Measurements from ENCODE around the gene MBLAC1. TPM values are rescaled to one million over a fixed set of nuclear protein-coding genes. Genes with fewer than 3 reads are reported as not detected.
A peak's percentile ranks its signal among the peaks of the same experiment; 100 is the strongest.

Gene MBLAC1
- total and polyA plus RNA-seq, 9 of the 15 experiments (the other 6 are each of a cell fraction or from before 2014, with no cell fraction given), result 0.03 to 3.1 (median 0.52) TPM

DNA sequence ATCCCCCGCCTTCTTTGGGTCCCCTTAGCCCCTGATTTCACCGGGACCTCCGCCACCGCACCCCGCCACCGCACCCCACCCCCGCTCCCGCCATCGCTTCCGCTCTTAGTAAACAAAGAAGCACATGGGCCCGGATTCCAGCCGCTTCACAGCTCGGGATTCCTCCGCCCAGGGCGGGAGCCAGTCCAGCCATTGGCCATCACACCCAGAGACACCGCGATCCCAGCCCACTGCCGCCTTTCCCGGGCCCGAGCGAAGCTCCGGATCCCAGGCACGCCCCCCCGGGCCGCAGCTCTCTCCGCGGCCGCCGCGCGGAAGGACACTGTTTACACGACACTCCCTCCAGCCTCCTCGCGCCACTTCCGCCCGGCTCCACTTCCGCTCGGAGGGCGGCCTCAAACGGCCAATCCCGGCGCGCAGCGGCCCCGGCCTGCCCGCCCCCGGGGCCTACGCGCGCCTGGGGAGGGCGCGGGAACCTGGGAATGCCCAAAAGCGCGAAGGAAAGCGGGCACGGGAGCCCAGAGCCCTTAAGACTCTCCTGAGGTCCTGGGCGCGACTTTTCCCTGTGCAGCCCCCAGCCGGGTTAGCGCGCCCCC, 26.2 kb upstream of the MBLAC1 start (continued):
- TF ChIP-seq CHD1 (IDR thresholded peaks at IDR 0.05; ENCODE audit: low read length), result no peak
- no peak for TF ChIP-seq SUPT5H (IDR thresholded peaks at IDR 0.05)
- TF ChIP-seq FOXP1 (CRISPR knock-in tag; IDR thresholded peaks at IDR 0.05), result no peak; the same call in 1 of the 2 replicates
- no peak for TF ChIP-seq IRF2 (CRISPR knock-in tag; IDR thresholded peaks at IDR 0.05)
- TF ChIP-seq MECOM (CRISPR knock-in tag; IDR thresholded peaks at IDR 0.05), result no peak
- TF ChIP-seq KAT8 (IDR thresholded peaks at IDR 0.05; ENCODE audit: low read depth), result no peak; the same call in 1 of the 2 replicates
- TF ChIP-seq RBM25 (IDR thresholded peaks at IDR 0.05; ENCODE audit: low read depth, low read length, severe bottlenecking), result peak; percentile 97
- TF ChIP-seq WHSC1 (IDR thresholded peaks at IDR 0.05; ENCODE audit: low read length), result no peak
- TF ChIP-seq, protein P1, sequence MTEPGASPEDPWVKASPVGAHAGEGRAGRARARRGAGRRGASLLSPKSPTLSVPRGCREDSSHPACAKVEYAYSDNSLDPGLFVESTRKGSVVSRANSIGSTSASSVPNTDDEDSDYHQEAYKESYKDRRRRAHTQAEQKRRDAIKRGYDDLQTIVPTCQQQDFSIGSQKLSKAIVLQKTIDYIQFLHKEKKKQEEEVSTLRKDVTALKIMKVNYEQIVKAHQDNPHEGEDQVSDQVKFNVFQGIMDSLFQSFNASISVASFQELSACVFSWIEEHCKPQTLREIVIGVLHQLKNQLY (CRISPR knock-in tag; conservative IDR thresholded peaks at IDR 0.05), result no peak
- peak; percentile 3 for TF ChIP-seq BRD9 (IDR thresholded peaks at IDR 0.05; ENCODE audit: low read depth, partially characterized antibody)
- TF ChIP-seq NR2F6 (CRISPR knock-in tag; IDR thresholded peaks at IDR 0.05), result no peak
- peak; percentile 40; the same call in 1 of the 2 replicates for TF ChIP-seq ZEB2 (IDR thresholded peaks at IDR 0.05)
- TF ChIP-seq HNRNPL (IDR thresholded peaks at IDR 0.05; ENCODE audit: low read depth, low read length), result no peak
- peak; percentile 61; the same call in 1 of the 2 replicates for TF ChIP-seq ZBTB17 (CRISPR knock-in tag; IDR thresholded peaks at IDR 0.05)
- TF ChIP-seq, protein P2, sequence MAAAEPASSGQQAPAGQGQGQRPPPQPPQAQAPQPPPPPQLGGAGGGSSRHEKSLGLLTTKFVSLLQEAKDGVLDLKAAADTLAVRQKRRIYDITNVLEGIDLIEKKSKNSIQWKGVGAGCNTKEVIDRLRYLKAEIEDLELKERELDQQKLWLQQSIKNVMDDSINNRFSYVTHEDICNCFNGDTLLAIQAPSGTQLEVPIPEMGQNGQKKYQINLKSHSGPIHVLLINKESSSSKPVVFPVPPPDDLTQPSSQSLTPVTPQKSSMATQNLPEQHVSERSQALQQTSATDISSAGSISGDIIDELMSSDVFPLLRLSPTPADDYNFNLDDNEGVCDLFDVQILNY (CRISPR knock-in tag; IDR thresholded peaks at IDR 0.05), result 0 out of 2 replicates have a peak, but pooled peaks have one; percentile 44
- TF ChIP-seq, protein P3, sequence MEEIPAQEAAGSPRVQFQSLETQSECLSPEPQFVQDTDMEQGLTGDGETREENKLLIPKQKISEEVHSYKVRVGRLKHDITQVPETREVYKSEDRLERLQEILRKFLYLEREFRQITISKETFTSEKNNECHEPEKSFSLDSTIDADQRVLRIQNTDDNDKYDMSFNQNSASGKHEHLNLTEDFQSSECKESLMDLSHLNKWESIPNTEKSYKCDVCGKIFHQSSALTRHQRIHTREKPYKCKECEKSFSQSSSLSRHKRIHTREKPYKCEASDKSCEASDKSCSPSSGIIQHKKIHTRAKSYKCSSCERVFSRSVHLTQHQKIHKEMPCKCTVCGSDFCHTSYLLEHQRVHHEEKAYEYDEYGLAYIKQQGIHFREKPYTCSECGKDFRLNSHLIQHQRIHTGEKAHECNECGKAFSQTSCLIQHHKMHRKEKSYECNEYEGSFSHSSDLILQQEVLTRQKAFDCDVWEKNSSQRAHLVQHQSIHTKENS (CRISPR knock-in tag; IDR thresholded peaks at IDR 0.05), result no peak
- peak; percentile 85 for TF ChIP-seq ATF7 (IDR thresholded peaks at IDR 0.05)
- TF ChIP-seq SMAD2 (IDR thresholded peaks at IDR 0.05; ENCODE audit: low read depth, low read length), result no peak
- no peak for TF ChIP-seq ZNF551 (CRISPR knock-in tag; IDR thresholded peaks at IDR 0.05)
- peak; percentile 94; the same call in 1 of the 2 replicates for TF ChIP-seq RB1 (IDR thresholded peaks at IDR 0.05; ENCODE audit: low read depth)
- TF ChIP-seq, protein P4, sequence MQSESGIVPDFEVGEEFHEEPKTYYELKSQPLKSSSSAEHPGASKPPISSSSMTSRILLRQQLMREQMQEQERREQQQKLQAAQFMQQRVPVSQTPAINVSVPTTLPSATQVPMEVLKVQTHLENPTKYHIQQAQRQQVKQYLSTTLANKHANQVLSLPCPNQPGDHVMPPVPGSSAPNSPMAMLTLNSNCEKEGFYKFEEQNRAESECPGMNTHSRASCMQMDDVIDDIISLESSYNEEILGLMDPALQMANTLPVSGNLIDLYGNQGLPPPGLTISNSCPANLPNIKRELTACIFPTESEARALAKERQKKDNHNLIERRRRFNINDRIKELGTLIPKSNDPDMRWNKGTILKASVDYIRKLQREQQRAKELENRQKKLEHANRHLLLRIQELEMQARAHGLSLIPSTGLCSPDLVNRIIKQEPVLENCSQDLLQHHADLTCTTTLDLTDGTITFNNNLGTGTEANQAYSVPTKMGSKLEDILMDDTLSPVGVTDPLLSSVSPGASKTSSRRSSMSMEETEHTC (IDR thresholded peaks at IDR 0.05), result 0 out of 2 replicates have a peak, but pooled peaks have one; percentile 51
- TF ChIP-seq ASH1L (IDR thresholded peaks at IDR 0.05; ENCODE audit: borderline replicate concordance, low read depth, partially characterized antibody), result peak; percentile 43
- TF ChIP-seq ATF1 (CRISPR knock-in tag; IDR thresholded peaks at IDR 0.05), result no peak
- peak; percentile 93 for TF ChIP-seq ATF1 (tag; IDR thresholded peaks at IDR 0.05)
- no peak for TF ChIP-seq STAT5B (CRISPR knock-in tag; IDR thresholded peaks at IDR 0.05)
- TF ChIP-seq CSDE1 (IDR thresholded peaks at IDR 0.05), result no peak
